Measurements from ENCODE around the gene MEIOC.

Gene MEIOC

DNA sequence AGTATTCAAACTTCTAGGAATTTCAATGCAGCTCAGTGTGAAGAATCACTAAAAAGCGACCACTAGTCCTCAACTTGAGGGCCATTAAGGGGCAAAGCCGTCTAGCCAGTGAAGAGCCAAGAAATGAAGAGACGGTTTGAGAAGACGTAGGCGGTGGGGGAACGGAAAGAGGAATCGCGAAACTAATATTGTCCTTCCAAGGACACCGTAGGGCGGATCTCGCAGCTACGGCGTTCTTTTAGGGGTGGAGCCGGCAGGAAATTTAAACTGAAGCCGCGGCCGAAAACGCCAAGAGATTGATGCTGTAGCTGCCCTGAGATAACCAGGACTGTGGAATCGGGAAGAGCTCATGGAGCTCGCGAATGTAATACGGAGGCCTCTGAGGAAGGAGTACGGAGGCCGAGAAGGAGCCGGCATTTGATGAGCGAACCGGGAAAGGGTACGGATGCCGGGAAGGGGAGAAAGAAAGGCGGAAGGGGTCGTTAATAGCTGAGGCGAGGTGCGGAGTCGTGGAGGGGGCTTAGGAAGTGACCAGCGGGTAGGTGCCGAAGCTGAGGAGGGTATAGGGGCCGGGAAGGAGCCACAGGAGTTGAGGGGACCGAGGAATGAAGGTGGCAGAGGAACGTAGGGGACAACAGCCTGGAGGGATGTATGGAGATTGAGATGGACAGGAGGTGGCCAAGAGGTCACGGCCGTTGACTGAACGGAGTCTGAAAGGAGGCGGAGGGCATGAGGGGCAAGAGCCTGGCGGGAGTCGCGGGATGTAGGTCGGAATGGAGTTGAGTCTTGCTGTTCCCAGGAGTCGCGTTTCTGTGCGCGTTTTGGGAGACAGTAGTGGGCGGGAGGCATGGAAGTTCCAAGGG lies 52.4 kb downstream of the MEIOC start, which contains the start of gene DBF4B:
TSS of gene DBF4B (plus strand) at position 265 of the 863 bp plus-strand sequence. CDS start at position 421, 156 bp downstream.
- DNase-seq (ENCODE audit: low read depth in 2 of 2), result peak; percentile 70 to 80

- DNase-seq (ENCODE audit: low read depth in 2 of 2), result no peak
Measured at GRCh38 chr17:44719444-44719843, 63.2 kb downstream of the MEIOC start.

- DNase-seq (ENCODE audit: low read depth in 2 of 2), result no peak
Measured at GRCh38 chr17:44722254-44722653, 66.0 kb downstream of the MEIOC start.

All from stimulated activated CD4-positive, alpha-beta T cell treated with anti-CD3 and anti-CD28 coated beads, Interleukin-4, amount 100 ng/mL, for 48 hours (primary cell).